H1 (cell line): Measurements from ENCODE around the gene SV2C. TPM values are rescaled to one million over a fixed set of nuclear protein-coding genes. Genes with fewer than 3 reads are reported as not detected.

Source experiments
- CHD7 ChIP-seq: fragments of 300-600 bp; sonication (generic); IDR thresholded peaks from 2 replicates; pipeline ENCODE4 v1.7.1; 2012; ENCODE audit warnings: low read length, moderate library complexity, mild to moderate bottlenecking, inconsistent platforms; ENCODE audit not compliant: insufficient replicate concordance
- EZH2 ChIP-seq: fragments of 200-600 bp; sonication (generic); IDR thresholded peaks from 2 replicates; pipeline ENCODE4 v1.7.1; 2012; ENCODE audit warnings: low read depth, mild to moderate bottlenecking, moderate library complexity, low read length, inconsistent platforms; ENCODE audit not compliant: severe bottlenecking
- FOSL1 ChIP-seq: IDR thresholded peaks from 2 replicates; pipeline ENCODE4 v1.6.1; 2011; ENCODE audit warnings: mild to moderate bottlenecking, low read depth, low read length, moderate library complexity; ENCODE audit not compliant: insufficient read depth
- HDAC2 ChIP-seq, 2 experiments: fragments of 300-600 bp in 1 of 2; sonication (generic) in 1 of 2; IDR thresholded peaks; 2 replicates each; pipeline ENCODE4 v1.6.1; 2011 to 2012; ENCODE audit warnings: low read depth in 2 of 2, low read length in 2 of 2, mild to moderate bottlenecking in 2 of 2, moderate library complexity in 2 of 2, borderline replicate concordance in 1 of 2, inconsistent platforms in 1 of 2
- MAX ChIP-seq: IDR thresholded peaks from 2 replicates; pipeline ENCODE4 v1.6.1; 2012; ENCODE audit warnings: inconsistent platforms
- POLR2AphosphoS5 ChIP-seq: IDR thresholded peaks from 2 replicates; pipeline ENCODE4 v1.6.1; 2011; ENCODE audit warnings: low read depth, low read length
- polyA plus RNA-seq, 7 experiments: library from polyadenylated mRNA; depleted of rRNA in 3 of 7; stranded (reverse) in 5 of 7; unstranded in 2 of 7; fragments of >200 nt in 5 of 7; fragments of 200-250 nt in 2 of 7; gene quantifications; 1 replicate in 5 of 7; 2 replicates in 1 of 7; 4 replicates in 1 of 7; pipeline versions ENCODE4 v1.2.1 to v1.2.3, GENCODE V29; 2011 to 2013; ENCODE audit warnings: missing spikeins in 2 of 7, mixed read lengths in 2 of 7
- total RNA-seq: library from RNA; stranded (reverse); fragmentation: NEBNext Ultra II Directional; extraction: Animal tissue kit (Norgen Biotek cat#: 25700); gene quantifications from 2 replicates; pipeline ENCODE4 v1.2.1, GENCODE V29; 2021

SV2C gene
- total and polyA plus RNA-seq, 2 of the 8 experiments (the other 6 are each of a cell fraction or from before 2014, with no cell fraction given), result 0.08 to 0.24 TPM

- TF ChIP-seq CHD7 (no peak), MAX (no peak), FOSL1 (no peak), POLR2AphosphoS5 (no peak), HDAC2 (IDR thresholded peaks at IDR 0.05; ENCODE audit: borderline replicate concordance in 1 of 2, low read depth in 2 of 2, low read length in 2 of 2) (no peak), EZH2 (no peak)
- TF ChIP-seq, all 59 proteins: peak for 0
These were observed 90.9 kb downstream of the SV2C start (continued) for GRCh38 chr5:76174101-76174500.
